Measurements from ENCODE around the gene OGG1. TPM values are rescaled to one million over a fixed set of nuclear protein-coding genes. Genes with fewer than 3 reads are reported as not detected.
A peak's percentile ranks its signal among the peaks of the same experiment; 100 is the strongest.

The OGG1 gene
- total RNA-seq, 1 donor, result 25.7 TPM

DNA sequence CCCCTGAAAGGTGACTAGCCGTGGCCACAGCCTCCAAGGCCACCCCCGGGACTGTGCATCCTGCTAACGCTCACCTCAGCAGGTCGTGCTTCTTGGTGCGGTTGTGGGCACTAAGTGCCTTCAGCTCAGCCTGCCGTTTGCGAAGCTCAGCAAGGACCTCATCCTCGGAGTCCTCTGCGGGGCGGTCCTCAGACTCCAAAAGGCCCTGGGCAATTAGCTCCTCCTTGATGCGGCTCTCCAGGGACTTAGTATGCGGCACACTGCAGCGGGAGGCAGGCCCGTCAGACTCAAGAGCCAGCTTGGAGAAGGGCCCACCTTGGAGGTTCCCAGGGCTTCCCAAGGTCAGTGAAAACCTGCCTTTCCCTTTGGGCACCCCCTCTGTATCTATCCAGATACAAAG is 34.2 kb downstream of the OGG1 start:
- Histone ChIP-seq H2AFZ (ENCODE audit: low read length) (no peak overlapping the region), H3K4me1 (ENCODE audit: insufficient read depth, low read length) (peaks cover 3% of the 10 kb centered on the region), H3K4me2 (ENCODE audit: insufficient read depth, low read length) (no peak overlapping the region), H3K79me2 (ENCODE audit: insufficient read depth, low read length) (no peaks in the 10 kb centered on the region), H3K27ac (ENCODE audit: low read depth, low read length) (no peak overlapping the region), H3K4me3 (ENCODE audit: insufficient read depth, low read length) (no peak overlapping the region), H4K20me1 (ENCODE audit: insufficient read depth, low read length) (no peaks in the 10 kb centered on the region), H3K27me3 (ENCODE audit: insufficient read depth, low read length) (no peaks in the 10 kb centered on the region), H3K9me3 (ENCODE audit: low read depth, low read length) (no peaks in the 10 kb centered on the region), H3K36me3 (ENCODE audit: insufficient read depth, low read length) (peaks cover 57% of the 10 kb centered on the region)
- DNase-seq (ENCODE audit: insufficient read length, low spot score, missing footprints), result peak; percentile 67
- TF ChIP-seq, protein P1, sequence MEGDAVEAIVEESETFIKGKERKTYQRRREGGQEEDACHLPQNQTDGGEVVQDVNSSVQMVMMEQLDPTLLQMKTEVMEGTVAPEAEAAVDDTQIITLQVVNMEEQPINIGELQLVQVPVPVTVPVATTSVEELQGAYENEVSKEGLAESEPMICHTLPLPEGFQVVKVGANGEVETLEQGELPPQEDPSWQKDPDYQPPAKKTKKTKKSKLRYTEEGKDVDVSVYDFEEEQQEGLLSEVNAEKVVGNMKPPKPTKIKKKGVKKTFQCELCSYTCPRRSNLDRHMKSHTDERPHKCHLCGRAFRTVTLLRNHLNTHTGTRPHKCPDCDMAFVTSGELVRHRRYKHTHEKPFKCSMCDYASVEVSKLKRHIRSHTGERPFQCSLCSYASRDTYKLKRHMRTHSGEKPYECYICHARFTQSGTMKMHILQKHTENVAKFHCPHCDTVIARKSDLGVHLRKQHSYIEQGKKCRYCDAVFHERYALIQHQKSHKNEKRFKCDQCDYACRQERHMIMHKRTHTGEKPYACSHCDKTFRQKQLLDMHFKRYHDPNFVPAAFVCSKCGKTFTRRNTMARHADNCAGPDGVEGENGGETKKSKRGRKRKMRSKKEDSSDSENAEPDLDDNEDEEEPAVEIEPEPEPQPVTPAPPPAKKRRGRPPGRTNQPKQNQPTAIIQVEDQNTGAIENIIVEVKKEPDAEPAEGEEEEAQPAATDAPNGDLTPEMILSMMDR (IDR thresholded peaks at IDR 0.05; ENCODE audit: extremely low read depth, low read depth, low read length), result no peak

DNA sequence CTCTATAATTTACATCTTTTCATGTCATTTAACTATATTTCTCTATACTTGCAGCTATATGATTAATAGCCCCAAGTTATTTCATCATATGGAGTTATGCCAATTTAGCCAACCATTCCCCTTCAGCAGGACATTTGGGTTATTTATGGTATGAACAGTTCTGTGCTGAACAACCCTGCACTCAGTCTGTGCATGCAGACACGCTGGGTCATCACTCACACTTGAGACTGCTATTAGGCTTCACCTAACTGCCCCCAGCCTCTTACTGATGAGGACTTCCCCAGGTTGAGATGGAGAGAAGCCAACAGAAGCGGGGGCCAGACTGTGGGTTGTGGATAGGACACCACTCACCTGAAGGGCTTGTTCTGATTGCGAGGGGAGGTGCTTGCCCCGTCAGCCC is 35.2 kb downstream of the OGG1 start:
- no peak for DNase-seq (ENCODE audit: insufficient read length, low spot score, missing footprints)
- Histone ChIP-seq H3K36me3 (ENCODE audit: insufficient read depth, low read length) (peaks cover 65% of the 10 kb centered on the region), H3K27ac (ENCODE audit: low read depth, low read length) (no peak overlapping the region), H3K79me2 (ENCODE audit: insufficient read depth, low read length) (no peaks in the 10 kb centered on the region), H3K9me3 (ENCODE audit: low read depth, low read length) (no peaks in the 10 kb centered on the region), H3K4me3 (ENCODE audit: insufficient read depth, low read length) (no peak overlapping the region), H3K4me2 (ENCODE audit: insufficient read depth, low read length) (no peak overlapping the region), H4K20me1 (ENCODE audit: insufficient read depth, low read length) (no peaks in the 10 kb centered on the region), H3K4me1 (ENCODE audit: insufficient read depth, low read length) (no peaks in the 10 kb centered on the region), H3K27me3 (ENCODE audit: insufficient read depth, low read length) (no peaks in the 10 kb centered on the region), H2AFZ (ENCODE audit: low read length) (no peak overlapping the region)
- TF ChIP-seq, protein P1 (IDR thresholded peaks at IDR 0.05; ENCODE audit: extremely low read depth, low read depth, low read length), result no peak

DNA sequence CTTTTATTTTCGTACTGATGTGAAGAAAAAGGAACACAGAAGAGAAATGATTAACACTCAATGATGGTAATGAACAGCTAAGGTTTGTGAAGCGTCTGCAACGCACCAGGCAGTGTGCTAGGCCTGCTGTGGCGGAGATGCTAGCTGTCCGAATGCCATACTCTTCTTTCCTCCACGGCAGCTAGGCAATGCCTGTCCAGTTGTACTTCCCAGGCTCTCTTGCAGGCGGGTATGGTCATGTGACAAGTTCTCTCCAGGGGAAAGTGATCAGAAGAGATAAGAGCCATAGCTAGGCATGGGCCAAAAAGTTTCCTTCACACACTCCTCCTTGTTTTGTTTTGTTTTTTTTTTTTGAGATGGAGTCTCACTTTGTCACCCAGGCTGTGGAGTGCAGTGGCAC is 35.9 kb downstream of the OGG1 start:
- H3K9me3 ChIP-seq (ENCODE audit: low read depth, low read length), result no peaks in the 10 kb centered on the region
- H3K27me3 ChIP-seq (ENCODE audit: insufficient read depth, low read length), result no peaks in the 10 kb centered on the region
- DNase-seq (ENCODE audit: insufficient read length, low spot score, missing footprints), result no peak
- H3K4me2 ChIP-seq (ENCODE audit: insufficient read depth, low read length), result no peak overlapping the region
- H3K4me1 ChIP-seq (ENCODE audit: insufficient read depth, low read length), result no peaks in the 10 kb centered on the region
- no peak overlapping the region for H3K4me3 ChIP-seq (ENCODE audit: insufficient read depth, low read length)
- no peak overlapping the region for H2AFZ ChIP-seq (ENCODE audit: low read length)
- H3K79me2 ChIP-seq (ENCODE audit: insufficient read depth, low read length), result no peaks in the 10 kb centered on the region
- TF ChIP-seq, protein P1 (IDR thresholded peaks at IDR 0.05; ENCODE audit: extremely low read depth, low read depth, low read length), result no peak
- H3K36me3 ChIP-seq (ENCODE audit: insufficient read depth, low read length), result peaks cover 68% of the 10 kb centered on the region
- H3K27ac ChIP-seq (ENCODE audit: low read depth, low read length), result no peak overlapping the region
- H4K20me1 ChIP-seq (ENCODE audit: insufficient read depth, low read length), result no peaks in the 10 kb centered on the region

DNA sequence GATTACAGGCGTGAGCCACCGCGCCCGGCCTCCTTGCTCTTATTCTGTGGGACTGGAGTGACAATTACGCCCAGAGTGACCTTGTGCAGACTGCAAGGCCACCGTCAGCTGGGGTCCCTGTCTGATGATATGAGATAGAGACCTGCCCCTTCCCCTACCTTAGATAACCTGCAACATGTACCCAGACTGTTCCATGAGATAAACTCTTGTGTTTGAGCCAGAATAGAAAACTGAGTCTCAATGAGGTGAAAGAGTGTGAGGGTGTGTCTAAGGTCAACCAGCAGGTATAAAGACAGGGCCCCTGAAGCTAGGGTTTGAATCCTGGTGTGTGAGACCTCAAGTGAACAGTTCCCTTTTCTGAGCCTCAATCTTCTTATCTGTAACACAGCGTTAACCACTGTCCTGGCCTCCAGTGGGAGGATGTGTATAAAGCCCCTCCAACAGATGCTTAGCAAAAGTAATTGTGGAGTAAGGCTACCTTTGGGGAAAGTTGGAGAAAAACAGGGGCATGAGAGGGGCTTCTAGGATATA is 36.5 kb downstream of the OGG1 start:
- H3K27me3 ChIP-seq (ENCODE audit: insufficient read depth, low read length), result no peaks in the 10 kb centered on the region
- no peak overlapping the region for H3K4me3 ChIP-seq (ENCODE audit: insufficient read depth, low read length)
- no peak overlapping the region for H2AFZ ChIP-seq (ENCODE audit: low read length)
- H3K4me2 ChIP-seq (ENCODE audit: insufficient read depth, low read length), result no peak overlapping the region
- TF ChIP-seq, protein P1 (IDR thresholded peaks at IDR 0.05; ENCODE audit: extremely low read depth, low read depth, low read length), result no peak
- peaks cover 64% of the 10 kb centered on the region for H3K36me3 ChIP-seq (ENCODE audit: insufficient read depth, low read length)
- H3K27ac ChIP-seq (ENCODE audit: low read depth, low read length), result no peak overlapping the region
- DNase-seq (ENCODE audit: insufficient read length, low spot score, missing footprints), result peak; percentile 47
- H4K20me1 ChIP-seq (ENCODE audit: insufficient read depth, low read length), result no peaks in the 10 kb centered on the region
- H3K9me3 ChIP-seq (ENCODE audit: low read depth, low read length), result no peaks in the 10 kb centered on the region
- H3K4me1 ChIP-seq (ENCODE audit: insufficient read depth, low read length), result peaks cover under 1% of the 10 kb centered on the region
- peaks cover 3% of the 10 kb centered on the region for H3K79me2 ChIP-seq (ENCODE audit: insufficient read depth, low read length)
